Neural cell (in vitro differentiated cells): ENCODE results near the gene UBE4B. TPM values are rescaled to one million over a fixed set of nuclear protein-coding genes. Genes with fewer than 3 reads are reported as not detected.

Source experiments
- H2AFZ ChIP-seq: fragments of 200-600, 300-800 bp; sonication (generic), shearing (Covaris generic); 2 replicates; pipeline ENCODE4 v1.6.0; 2014; ENCODE audit warnings: low read depth, mild to moderate bottlenecking, antibody characterized with exemption, low read length, moderate library complexity
- H3F3A ChIP-seq: fragments of 200-600 bp; shearing (Covaris generic); 2 replicates; pipeline ENCODE4 v1.6.1; 2016; ENCODE audit warnings: mild to moderate bottlenecking, moderate library complexity, mixed read lengths, antibody characterized with exemption, low read length; ENCODE audit not compliant: insufficient read depth, poor library complexity, severe bottlenecking
- H3K27ac ChIP-seq: fragments of 200-600, 300-800 bp; sonication (generic), shearing (Covaris generic); 2 replicates; pipeline ENCODE4 v1.5.1; 2014; ENCODE audit warnings: mild to moderate bottlenecking, low read length, moderate library complexity
- H3K27me3 ChIP-seq: fragments of 300-800, 200-600 bp; sonication (generic), shearing (Covaris generic); 2 replicates; pipeline ENCODE4 v1.6.0; 2014; ENCODE audit warnings: mild to moderate bottlenecking, low read depth, low read length, moderate library complexity; ENCODE audit not compliant: insufficient read depth
- H3K36me3 ChIP-seq: fragments of 300-800, 200-600 bp; sonication (generic), shearing (Covaris generic); 2 replicates; pipeline ENCODE4 v1.5.1; 2014; ENCODE audit warnings: mild to moderate bottlenecking, antibody characterized with exemption, low read length, moderate library complexity; ENCODE audit not compliant: insufficient read depth
- H3K4me2 ChIP-seq: fragments of 300-800, 200-600 bp; sonication (generic), shearing (Covaris generic); 2 replicates; pipeline ENCODE4 v1.6.0; 2014; ENCODE audit warnings: mild to moderate bottlenecking, low read length
- H3K4me3 ChIP-seq: fragments of 300-800, 200-600 bp; sonication (generic), shearing (Covaris generic); 2 replicates; pipeline ENCODE4 v1.5.1; 2014; ENCODE audit warnings: mild to moderate bottlenecking, low read length, moderate library complexity
- H3K79me2 ChIP-seq: fragments of 200-600 bp; shearing (Covaris generic); replicated peaks from 2 replicates; pipeline ENCODE4 v1.6.0; 2014; ENCODE audit warnings: mild to moderate bottlenecking, low read length, moderate library complexity; ENCODE audit not compliant: insufficient read depth
- H3K9ac ChIP-seq: fragments of 300-800, 200-600 bp; sonication (generic), shearing (Covaris generic); 2 replicates; pipeline ENCODE4 v1.6.1; 2016; ENCODE audit warnings: mild to moderate bottlenecking, low read length, mixed read lengths
- H3K9me2 ChIP-seq: fragments of 200-600 bp; shearing (Covaris generic); 2 replicates; pipeline ENCODE4 v1.6.1; 2016; ENCODE audit warnings: mild to moderate bottlenecking, low read length, mixed read lengths; ENCODE audit not compliant: insufficient read depth
- H3K9me3 ChIP-seq: fragments of 200-600, 300-800 bp; sonication (generic), shearing (Covaris generic); 2 replicates; pipeline ENCODE4 v1.6.1; 2016; ENCODE audit warnings: mild to moderate bottlenecking, mixed run types, low read length, moderate library complexity, mixed read lengths
- H4K20me1 ChIP-seq: fragments of 200-600 bp; shearing (Covaris generic); 2 replicates; pipeline ENCODE4 v1.6.1; 2016; ENCODE audit warnings: mild to moderate bottlenecking, mixed run types; ENCODE audit not compliant: insufficient read depth
- CTCF ChIP-seq: fragments of 450-650 bp; IDR thresholded peaks from 2 replicates; pipeline ENCODE4 v1.5.1; 2014; ENCODE audit warnings: antibody characterized with exemption, mild to moderate bottlenecking, moderate library complexity; ENCODE audit not compliant: poor library complexity, severe bottlenecking
- EP300 ChIP-seq: fragments of 450-650 bp; conservative IDR thresholded peaks from 2 replicates; pipeline ENCODE4 v1.6.1; 2014; ENCODE audit warnings: antibody characterized with exemption, mild to moderate bottlenecking, moderate library complexity; ENCODE audit not compliant: poor library complexity, severe bottlenecking
- EZH2 ChIP-seq: fragments of 200-600, 300-800 bp; shearing (Covaris generic), sonication (generic); IDR thresholded peaks from 2 replicates; pipeline ENCODE4 v1.6.1; 2014; ENCODE audit warnings: antibody characterized with exemption, low read length, borderline replicate concordance, mild to moderate bottlenecking; ENCODE audit not compliant: insufficient read depth, poor library complexity, severe bottlenecking
- MXI1 ChIP-seq: fragments of 450-650 bp; conservative IDR thresholded peaks from 2 replicates; pipeline ENCODE4 v1.6.1; 2014; ENCODE audit warnings: antibody characterized with exemption, mild to moderate bottlenecking; ENCODE audit not compliant: poor library complexity, severe bottlenecking
- POLR2AphosphoS5 ChIP-seq: IDR thresholded peaks from 2 replicates; pipeline ENCODE4 v1.6.1; 2012
- RAD21 ChIP-seq: fragments of 450-650 bp; conservative IDR thresholded peaks from 2 replicates; pipeline ENCODE4 v1.6.1; 2014; ENCODE audit warnings: antibody characterized with exemption, mild to moderate bottlenecking, moderate library complexity
- REST ChIP-seq: IDR thresholded peaks from 2 replicates; pipeline ENCODE4 v1.6.1; 2012; ENCODE audit warnings: borderline replicate concordance
- SMC3 ChIP-seq: fragments of 450-650 bp; conservative IDR thresholded peaks from 2 replicates; pipeline ENCODE4 v1.6.1; 2014; ENCODE audit warnings: antibody characterized with exemption, mild to moderate bottlenecking, moderate library complexity; ENCODE audit not compliant: poor library complexity
- TAF1 ChIP-seq: IDR thresholded peaks from 2 replicates; pipeline ENCODE4 v1.6.1; 2012; ENCODE audit warnings: low read depth
- polyA plus RNA-seq: library from polyadenylated mRNA; depleted of rRNA; stranded (reverse); fragments of >200 nt; gene quantifications from 2 replicates; pipeline ENCODE4 v1.2.3, GENCODE V29; 2014

UBE4B gene
- polyA plus RNA-seq, 1 donor from 2014 or later: 28.9 TPM

GRCh38 chr1:10121688-10122087, 88.9 kb downstream of the UBE4B start:
- Histone ChIP-seq H3K36me3 (peaks cover 4% of the 10 kb centered on the region), H3K9me3 (no peaks in the 10 kb centered on the region), H3F3A (no peaks in the 10 kb centered on the region), H4K20me1 (no peaks in the 10 kb centered on the region), H3K79me2 (no peaks in the 10 kb centered on the region), H2AFZ (no peak overlapping the region), H3K9me2 (no peaks in the 10 kb centered on the region), H3K27ac (no peak overlapping the region), H3K9ac (no peak overlapping the region), H3K27me3 (no peaks in the 10 kb centered on the region), H3K4me2 (no peak overlapping the region), H3K4me3 (no peak overlapping the region)
- no peak for TF ChIP-seq RAD21
- no peak for TF ChIP-seq MXI1
- no peak for TF ChIP-seq SMC3
- no peak for TF ChIP-seq POLR2AphosphoS5
- no peak for TF ChIP-seq TAF1
- TF ChIP-seq EZH2: no peak
- no peak for TF ChIP-seq REST
- TF ChIP-seq CTCF: no peak
- no peak for TF ChIP-seq EP300

- H3K9me2 ChIP-seq: no peaks in the 10 kb centered on the region
- no peak overlapping the region for H3K4me2 ChIP-seq
- H3K36me3 ChIP-seq: peaks cover 4% of the 10 kb centered on the region
- no peaks in the 10 kb centered on the region for H3K27me3 ChIP-seq
- no peak overlapping the region for H3K27ac ChIP-seq
- H3K9me3 ChIP-seq: no peaks in the 10 kb centered on the region
- no peak overlapping the region for H3K4me3 ChIP-seq
- TF ChIP-seq TAF1: no peak
- TF ChIP-seq CTCF: no peak
- no peak for TF ChIP-seq EP300
- TF ChIP-seq POLR2AphosphoS5: no peak
- no peak for TF ChIP-seq SMC3
- no peak for TF ChIP-seq EZH2
- TF ChIP-seq RAD21: no peak
- TF ChIP-seq MXI1: no peak
- no peak for TF ChIP-seq REST
- H3K9ac ChIP-seq: no peak overlapping the region
- no peaks in the 10 kb centered on the region for H3K79me2 ChIP-seq
- H4K20me1 ChIP-seq: no peaks in the 10 kb centered on the region
- H2AFZ ChIP-seq: no peak overlapping the region
- H3F3A ChIP-seq: no peaks in the 10 kb centered on the region
These were observed 90.2 kb downstream of the UBE4B start for GRCh38 chr1:10122926-10123325.
